A673 (cell line): ENCODE measurements around the gene VWF. TPM values are rescaled to one million over a fixed set of nuclear protein-coding genes. Genes with fewer than 3 reads are reported as not detected.

Experiments
- BruUV-seq: library from RNA; stranded (reverse); fragments of 400-500 nt; replicated peaks from 2 replicates; lab custom pipeline; 2021; lab: Mats Ljungman, UMichigan
- CTCF ChIA-PET: fragments of 300-600 bp; sonication (Branson Sonifier 250); formaldehyde crosslinking; loops from one replicate; lab custom pipeline; 2022; ENCODE audit warnings: antibody characterized with exemption; lab: Charles Lee
- POLR2A ChIA-PET: fragments of 300-600 bp; sonication (Branson Sonifier 250); formaldehyde crosslinking; loops from one replicate; lab custom pipeline; 2022; ENCODE audit warnings: antibody characterized with exemption; ENCODE audit not compliant: low non-redundant PET; lab: Charles Lee
- DNase-seq: peaks from one replicate; pipeline ENCODE4 v3.0.0-alpha.2; 2015; ENCODE audit warnings: low spot score
- H3K27ac ChIP-seq: fragments of 200-600 bp; sonication (generic); 2 replicates; pipeline ENCODE4 v1.5.1; 2016; ENCODE audit warnings: mixed run types, low read depth, mild to moderate bottlenecking, mixed read lengths, antibody characterized with exemption, low read length; ENCODE audit not compliant: poor library complexity, severe bottlenecking
- H3K27me3 ChIP-seq: fragments of 200-600 bp; sonication (generic); replicated peaks from 2 replicates; pipeline ENCODE4 v1.6.1; 2017; ENCODE audit warnings: mixed run types, low read depth, mild to moderate bottlenecking, mixed read lengths, antibody characterized with exemption, low read length; ENCODE audit not compliant: insufficient read depth, poor library complexity
- H3K36me3 ChIP-seq: fragments of 200-600 bp; sonication (generic); 2 replicates; pipeline ENCODE4 v1.6.1; 2016; ENCODE audit warnings: mixed run types, mild to moderate bottlenecking, mixed read lengths, antibody characterized with exemption, low read length; ENCODE audit not compliant: insufficient read depth, poor library complexity, severe bottlenecking
- H3K4me1 ChIP-seq: fragments of 200-600 bp; sonication (generic); 2 replicates; pipeline ENCODE4 v1.6.1; 2017; ENCODE audit warnings: mixed run types, mild to moderate bottlenecking, mixed read lengths, antibody characterized with exemption, low read length; ENCODE audit not compliant: insufficient read depth, poor library complexity, severe bottlenecking
- H3K4me3 ChIP-seq: fragments of 200-600 bp; sonication (generic); 2 replicates; pipeline ENCODE4 v1.5.1; 2016; ENCODE audit warnings: low read depth, mixed run types, mild to moderate bottlenecking, mixed read lengths, low read length; ENCODE audit not compliant: poor library complexity, severe bottlenecking
- H3K9me3 ChIP-seq: fragments of 200-600 bp; sonication (generic); 2 replicates; pipeline ENCODE4 v1.6.1; 2016; ENCODE audit warnings: mixed run types, low read depth, mild to moderate bottlenecking, mixed read lengths, antibody characterized with exemption, low read length; ENCODE audit not compliant: poor library complexity, severe bottlenecking
- CTCF ChIP-seq: fragments of 300-800, 200-600 bp; sonication (generic); conservative IDR thresholded peaks from 2 replicates; pipeline ENCODE4 v1.5.1; 2017; ENCODE audit warnings: low read depth, mild to moderate bottlenecking, antibody characterized with exemption, low read length, moderate library complexity, mixed read lengths
- EZH2 ChIP-seq: fragments of 200-600 bp; sonication (generic); IDR thresholded peaks from 2 replicates; pipeline ENCODE4 v1.6.1; 2017; ENCODE audit warnings: borderline replicate concordance, low read depth, mild to moderate bottlenecking, mixed read lengths, antibody characterized with exemption, low read length; ENCODE audit not compliant: poor library complexity, severe bottlenecking
- intact Hi-C: fragments of 100-400 bp; cut with micrococcal nuclease; formaldehyde crosslinking; loops from one replicate; pipeline ENCODE4 v1.10.0; 2022; ENCODE audit not compliant: unreplicated experiment
- total RNA-seq: library from RNA; stranded (reverse); gene quantifications from 2 replicates; pipeline ENCODE4 v1.2.3, GENCODE V29; 2021

The VWF gene
- total RNA-seq, 1 experiment from 2014 or later = not detected

GRCh38 chr12:6032726-6033125 lies 91.7 kb downstream of the VWF start:
- no peak overlapping the region for H3K27ac ChIP-seq
- TF ChIP-seq EZH2 = no peak
- TF ChIP-seq CTCF = no peak
- no peaks in the 10 kb centered on the region for H3K36me3 ChIP-seq
- no peaks in the 10 kb centered on the region for H3K9me3 ChIP-seq
- POLR2A ChIA-PET = no interaction called here
- H3K4me1 ChIP-seq = no peaks in the 10 kb centered on the region
- intact Hi-C loops = loop anchor here (10.0 kb wide), 1 partner anchor 118 kb away; no protein-coding TSS in a partner anchor
- no peak overlapping the region for H3K4me3 ChIP-seq
- BruUV-seq = no TSS peak
- no peaks in the 10 kb centered on the region for H3K27me3 ChIP-seq
- CTCF ChIA-PET = no interaction called here
- DNase-seq = no peak

GRCh38 chr12:6031001-6031400 lies 93.5 kb downstream of the VWF start:
- no peak for TF ChIP-seq EZH2
- no peak for TF ChIP-seq CTCF
- ChIA-PET POLR2A (no interaction called here), CTCF (no interaction called here)
- intact Hi-C loops = loop anchor here (10.0 kb wide), 1 partner anchor 116 kb away; no protein-coding TSS in a partner anchor
- BruUV-seq = no TSS peak
- H3K36me3 ChIP-seq = no peaks in the 10 kb centered on the region
- H3K27me3 ChIP-seq = no peaks in the 10 kb centered on the region
- no peaks in the 10 kb centered on the region for H3K4me1 ChIP-seq
- H3K9me3 ChIP-seq = no peaks in the 10 kb centered on the region
- no peak overlapping the region for H3K27ac ChIP-seq
- no peak for DNase-seq
- H3K4me3 ChIP-seq = no peak overlapping the region

- ChIA-PET CTCF (no interaction called here), POLR2A (no interaction called here)
- no peaks in the 10 kb centered on the region for H3K9me3 ChIP-seq
- intact Hi-C loops = loop anchor here (10.0 kb wide), 1 partner anchor 115 kb away; no protein-coding TSS in a partner anchor
- no peaks in the 10 kb centered on the region for H3K36me3 ChIP-seq
- no peak for DNase-seq
- H3K27me3 ChIP-seq = no peaks in the 10 kb centered on the region
- no peak overlapping the region for H3K27ac ChIP-seq
- no peak overlapping the region for H3K4me3 ChIP-seq
- H3K4me1 ChIP-seq = no peaks in the 10 kb centered on the region
- no TSS peak for BruUV-seq
- TF ChIP-seq CTCF = no peak
- TF ChIP-seq EZH2 = no peak
Measured at GRCh38 chr12:6030081-6030480, 94.4 kb downstream of the VWF start.
